Suprapubic skin (tissue), 4 donors: ENCODE data around the gene GNAZ.

Experiments
- EP300 ChIP-seq: sonication (generic); formaldehyde crosslinking; IDR thresholded peaks from one replicate; pipeline ENCODE4 v1.6.1; 2017; ENCODE audit warnings: antibody characterized with exemption
- POLR2A ChIP-seq, 2 donors: fragments of 450-650 bp; IDR thresholded peaks; one replicate each; pipeline ENCODE4 v1.6.1; 2017; ENCODE audit warnings: antibody characterized with exemption in 2 of 2, mild to moderate bottlenecking in 2 of 2, moderate library complexity in 2 of 2
- POLR2AphosphoS5 ChIP-seq, 3 donors: sonication (generic); formaldehyde crosslinking; IDR thresholded peaks; one replicate each; pipeline ENCODE4 v1.6.1; 2017; ENCODE audit warnings: antibody characterized with exemption in 3 of 3
- TF ChIP-seq, protein P1 (sequence below), 2 donors: fragments of 200-600 bp in 1 of 2; fragments of 450-650 bp in 1 of 2; sonication (generic) in 1 of 2; IDR thresholded peaks; one replicate each; pipeline ENCODE4 v1.5.1; 2016 to 2019; ENCODE audit warnings: antibody characterized with exemption in 2 of 2, mild to moderate bottlenecking in 1 of 2, moderate library complexity in 1 of 2

DNA sequence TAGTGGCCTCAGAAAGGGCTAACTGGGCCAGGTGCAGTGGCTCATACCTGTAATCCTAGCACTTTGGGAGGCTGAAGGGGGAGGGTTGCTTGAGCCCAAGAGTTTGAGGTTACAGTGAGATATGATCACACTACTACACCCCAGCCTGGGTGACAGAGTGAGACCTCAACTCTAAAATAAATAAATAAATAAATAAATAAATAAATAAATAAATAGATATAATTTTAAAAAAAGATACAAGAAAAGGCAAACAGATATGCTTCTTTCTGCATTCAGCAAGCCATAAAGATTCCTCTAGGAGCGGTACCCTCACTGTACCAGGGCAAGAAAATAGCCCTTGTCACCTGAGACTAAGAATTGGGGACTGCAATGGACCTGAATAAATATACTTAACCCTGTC lies 72.8 kb downstream of the GNAZ start:
- TF ChIP-seq, protein P1, sequence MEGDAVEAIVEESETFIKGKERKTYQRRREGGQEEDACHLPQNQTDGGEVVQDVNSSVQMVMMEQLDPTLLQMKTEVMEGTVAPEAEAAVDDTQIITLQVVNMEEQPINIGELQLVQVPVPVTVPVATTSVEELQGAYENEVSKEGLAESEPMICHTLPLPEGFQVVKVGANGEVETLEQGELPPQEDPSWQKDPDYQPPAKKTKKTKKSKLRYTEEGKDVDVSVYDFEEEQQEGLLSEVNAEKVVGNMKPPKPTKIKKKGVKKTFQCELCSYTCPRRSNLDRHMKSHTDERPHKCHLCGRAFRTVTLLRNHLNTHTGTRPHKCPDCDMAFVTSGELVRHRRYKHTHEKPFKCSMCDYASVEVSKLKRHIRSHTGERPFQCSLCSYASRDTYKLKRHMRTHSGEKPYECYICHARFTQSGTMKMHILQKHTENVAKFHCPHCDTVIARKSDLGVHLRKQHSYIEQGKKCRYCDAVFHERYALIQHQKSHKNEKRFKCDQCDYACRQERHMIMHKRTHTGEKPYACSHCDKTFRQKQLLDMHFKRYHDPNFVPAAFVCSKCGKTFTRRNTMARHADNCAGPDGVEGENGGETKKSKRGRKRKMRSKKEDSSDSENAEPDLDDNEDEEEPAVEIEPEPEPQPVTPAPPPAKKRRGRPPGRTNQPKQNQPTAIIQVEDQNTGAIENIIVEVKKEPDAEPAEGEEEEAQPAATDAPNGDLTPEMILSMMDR (IDR thresholded peaks at IDR 0.05) = no peak
- no peak for TF ChIP-seq POLR2A (IDR thresholded peaks at IDR 0.05)
- TF ChIP-seq EP300 = no peak
- no peak for TF ChIP-seq POLR2AphosphoS5 (IDR thresholded peaks at IDR 0.05)
